ENCODE measurements around the gene CMC1. TPM values are rescaled to one million over a fixed set of nuclear protein-coding genes. Genes with fewer than 3 reads are reported as not detected.

The CMC1 gene, protein sequence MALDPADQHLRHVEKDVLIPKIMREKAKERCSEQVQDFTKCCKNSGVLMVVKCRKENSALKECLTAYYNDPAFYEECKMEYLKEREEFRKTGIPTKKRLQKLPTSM
- 17.1 and 18.1 TPM in 2 replicates for total RNA-seq

DNA sequence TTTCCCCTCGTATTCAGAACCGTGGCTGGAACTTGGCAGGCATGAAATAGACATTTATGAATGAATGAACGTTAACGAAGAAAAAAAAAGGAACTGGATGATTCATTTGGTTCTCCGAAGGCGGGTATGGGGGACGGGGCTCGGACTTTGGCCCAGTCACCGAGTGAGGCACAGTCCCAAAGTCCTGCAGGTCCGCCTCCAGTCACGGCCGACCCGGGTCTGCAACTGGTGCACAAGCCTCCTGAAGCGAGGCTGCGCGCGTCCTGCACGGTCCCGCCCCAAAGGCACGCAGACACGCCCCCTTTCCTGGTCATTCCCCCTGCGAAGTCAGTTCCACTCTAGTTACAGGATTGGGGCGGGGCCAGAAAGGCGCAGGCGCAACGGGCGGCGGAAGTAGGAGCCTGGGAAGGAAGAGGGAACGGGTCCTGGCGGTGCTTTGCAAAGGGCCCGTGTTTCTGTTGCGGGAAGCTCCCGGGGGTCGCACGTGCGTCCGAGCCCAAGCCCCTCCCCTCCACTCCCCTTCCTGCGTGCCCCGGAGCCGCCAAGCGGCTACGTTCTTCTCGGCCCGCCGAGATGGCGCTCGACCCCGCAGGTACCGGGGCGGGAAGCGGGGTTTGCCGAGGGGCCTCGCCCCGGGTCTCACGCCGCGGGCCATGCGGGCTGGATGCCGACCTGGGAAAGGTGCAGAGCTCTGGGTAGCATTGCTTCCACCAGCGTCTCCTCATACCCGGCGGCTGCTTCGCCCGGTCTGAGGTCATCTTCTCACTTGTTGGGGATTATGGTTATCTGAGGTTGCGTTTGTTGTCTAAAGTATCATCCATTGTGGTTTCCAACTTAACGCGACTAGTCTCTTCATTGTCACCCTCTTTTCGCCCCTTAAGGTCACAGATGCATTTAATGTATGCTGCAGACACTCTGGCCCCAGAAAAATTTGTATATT is at the start of gene CMC1:
Gene CMC1 (plus strand): TSS at position 399 of the 940 bp plus-strand sequence. CDS start 175 bp downstream, at position 574.

DNA sequence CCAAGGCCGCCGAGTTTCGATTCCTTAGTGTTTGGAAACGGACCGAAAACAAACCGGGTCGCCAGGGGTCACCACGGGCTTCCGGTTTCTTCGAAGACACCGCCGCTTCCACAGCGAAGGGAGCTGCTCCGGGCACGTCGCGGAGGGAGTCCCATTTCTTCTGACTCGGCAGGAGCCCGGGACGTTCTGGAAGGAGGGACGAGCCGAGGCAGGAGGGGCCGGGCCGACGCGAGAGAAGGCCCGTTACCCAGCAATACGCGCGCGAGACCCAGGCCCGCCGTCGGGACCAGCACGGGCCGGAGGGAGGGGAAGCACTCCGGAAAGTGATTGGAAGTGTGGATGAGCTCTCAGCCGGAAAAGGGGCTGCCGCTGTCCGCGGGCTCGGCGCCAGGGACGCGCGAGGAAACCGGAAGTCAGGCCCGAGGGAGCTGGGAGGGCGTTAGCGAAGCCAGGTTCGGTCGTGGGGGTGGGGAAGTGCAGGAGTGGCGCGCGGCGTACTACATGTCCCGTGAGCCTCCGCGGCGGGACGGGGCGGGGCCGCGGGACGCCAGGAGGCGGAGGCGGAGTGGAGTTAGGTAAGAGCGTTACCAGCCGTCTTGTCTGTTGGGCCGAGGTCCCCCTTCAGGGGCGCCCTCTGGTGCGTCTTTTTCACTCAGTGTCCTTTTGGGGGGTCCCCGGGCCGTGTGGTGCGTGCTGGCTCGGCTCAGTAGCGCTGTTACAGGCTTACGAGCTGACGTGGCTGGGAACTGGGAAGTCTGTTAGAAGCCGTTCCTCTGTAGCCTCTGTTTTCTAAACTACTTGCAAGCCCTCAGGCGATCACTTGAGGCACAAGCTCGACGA is 107.4 kb downstream of the CMC1 start, which contains the start of the genes AZI2 and ZCWPW2:
Gene AZI2 (minus strand): TSS at position 196 of the 840 bp plus-strand sequence. CDS start 8,207 bp downstream, outside the sequence.
Gene ZCWPW2 (plus strand): TSS at position 93 of the 840 bp plus-strand sequence. CDS start 64,348 bp downstream, outside the sequence.

Other genes starting within 250 kb of the CMC1 start
- 0.68 and 0.94 TPM in 2 replicates for gene ZCWPW2, start 107.1 kb downstream of the CMC1 start, total RNA-seq
- 75.9 and 86.2 TPM in 2 replicates for gene AZI2, start 107.2 kb downstream of the CMC1 start, total RNA-seq